Measurements from ENCODE around the gene PCSK4.

The PCSK4 gene

GRCh38 chr19:1457031-1457739 is 33.0 kb downstream of the PCSK4 start:
- in situ Hi-C loops (cut with HindIII; ENCODE audit: low sequenced_read_pairs): no loop called here

- in situ Hi-C loops (cut with HindIII; ENCODE audit: low sequenced_read_pairs): no loop called here
These were observed 33.8 kb downstream of the PCSK4 start for GRCh38 chr19:1456121-1456900.

- in situ Hi-C loops (cut with HindIII; ENCODE audit: low sequenced_read_pairs): no loop called here
These were observed 34.6 kb downstream of the PCSK4 start for GRCh38 chr19:1455336-1456120.

- in situ Hi-C loops (cut with HindIII; ENCODE audit: low sequenced_read_pairs): no loop called here
These were observed 35.2 kb downstream of the PCSK4 start for GRCh38 chr19:1455002-1455335.

- in situ Hi-C loops (cut with HindIII; ENCODE audit: low sequenced_read_pairs): no loop called here
These were observed 36.4 kb downstream of the PCSK4 start for GRCh38 chr19:1453525-1454364.

GRCh38 chr19:1452802-1453524 is 37.2 kb downstream of the PCSK4 start:
- in situ Hi-C loops (cut with HindIII; ENCODE audit: low sequenced_read_pairs): no loop called here

- in situ Hi-C loops (cut with HindIII; ENCODE audit: low sequenced_read_pairs): no loop called here
These were observed 38.0 kb downstream of the PCSK4 start for GRCh38 chr19:1451916-1452801.

GRCh38 chr19:1450735-1451731 is 39.1 kb downstream of the PCSK4 start:
- in situ Hi-C loops (cut with HindIII; ENCODE audit: low sequenced_read_pairs): no loop called here

GRCh38 chr19:1449467-1450442 is 40.4 kb downstream of the PCSK4 start, which contains the start of gene APC2:
APC2 (plus strand) TSS chr19:1450121; CDS start chr19:1453002, 2,881 bp downstream.
- in situ Hi-C loops (cut with HindIII; ENCODE audit: low sequenced_read_pairs): no loop called here

GRCh38 chr19:1447944-1448343 is 42.2 kb downstream of the PCSK4 start:
- in situ Hi-C loops (cut with HindIII; ENCODE audit: low sequenced_read_pairs): no loop called here

- in situ Hi-C loops (cut with HindIII; ENCODE audit: low sequenced_read_pairs): no loop called here
These were observed 42.6 kb downstream of the PCSK4 start for GRCh38 chr19:1447504-1447903.

- in situ Hi-C loops (cut with HindIII; ENCODE audit: low sequenced_read_pairs): no loop called here
These were observed 43.3 kb downstream of the PCSK4 start for GRCh38 chr19:1446713-1447481.

GRCh38 chr19:1445932-1446712 is 44.0 kb downstream of the PCSK4 start:
- in situ Hi-C loops (cut with HindIII; ENCODE audit: low sequenced_read_pairs): no loop called here

- in situ Hi-C loops (cut with HindIII; ENCODE audit: low sequenced_read_pairs): no loop called here
These were observed 44.8 kb downstream of the PCSK4 start for GRCh38 chr19:1445185-1445931.

Measured in DLD1 (cell line).